Panc1 (cell line): ENCODE measurements around the gene RHEBL1. TPM values are rescaled to one million over a fixed set of nuclear protein-coding genes. Genes with fewer than 3 reads are reported as not detected.

Experiments
- ATAC-seq: fragments of 200-7000 bp; cut with Tn5 transposase; 2 replicates; pipeline ENCODE4 v1.9.1; 2020; ENCODE audit warnings: mild to moderate bottlenecking, moderate library complexity
- BruUV-seq: library from RNA; stranded (reverse); fragments of 400-500 nt; replicated peaks from 2 replicates; lab custom pipeline; 2021; lab: Mats Ljungman, UMichigan
- CTCF ChIA-PET: fragments of 300-600 bp; sonication (Branson Sonifier 250); formaldehyde crosslinking; loops from one replicate; lab custom pipeline; 2022; ENCODE audit warnings: antibody characterized with exemption; lab: Charles Lee
- POLR2A ChIA-PET: fragments of 300-600 bp; sonication (Branson Sonifier 250); formaldehyde crosslinking; loops from one replicate; lab custom pipeline; 2022; ENCODE audit warnings: antibody characterized with exemption; lab: Charles Lee
- DNase-seq: peaks from one replicate; pipeline ENCODE4 v3.0.0-alpha.2; 2010; ENCODE audit warnings: low read depth, low spot score
- H3K27ac ChIP-seq: 2 replicates; pipeline ENCODE4 v1.5.1; 2011; ENCODE audit warnings: mild to moderate bottlenecking, low read length, inconsistent platforms
- H3K27me3 ChIP-seq: fragments of 200-500 bp; sonication (Bioruptor generic); 2 replicates; pipeline ENCODE4 v1.6.0; 2014; ENCODE audit warnings: low read length, inconsistent platforms; ENCODE audit not compliant: control insufficient read depth, insufficient read depth
- H3K36me3 ChIP-seq: fragments of 200-500 bp; sonication (Bioruptor generic); 2 replicates; pipeline ENCODE4 v1.5.1; 2014; ENCODE audit warnings: inconsistent platforms, mild to moderate bottlenecking, low read length, moderate library complexity; ENCODE audit not compliant: control insufficient read depth, insufficient read depth
- H3K4me1 ChIP-seq: 2 replicates; pipeline ENCODE4 v1.5.1; 2011; ENCODE audit warnings: inconsistent platforms, mild to moderate bottlenecking, low read length, moderate library complexity; ENCODE audit not compliant: control insufficient read depth, insufficient read depth
- H3K4me3 ChIP-seq, 2 experiments: 2 replicates each; pipeline ENCODE4 v1.5.1; 2011 to 2012; ENCODE audit warnings: low read depth in 2 of 2, low read length in 2 of 2, mild to moderate bottlenecking in 2 of 2, inconsistent platforms in 1 of 2, moderate library complexity in 1 of 2
- H3K9me3 ChIP-seq: fragments of 200-500 bp; sonication (Bioruptor generic); 2 replicates; pipeline ENCODE4 v1.5.1; 2014; ENCODE audit warnings: low read depth, mild to moderate bottlenecking, inconsistent platforms, low read length, moderate library complexity; ENCODE audit not compliant: control insufficient read depth, insufficient read depth
- POLR2AphosphoS5 ChIP-seq: IDR thresholded peaks from 2 replicates; pipeline ENCODE4 v1.6.1; 2012; ENCODE audit warnings: mild to moderate bottlenecking, low read depth, low read length, moderate library complexity
- SIN3A ChIP-seq: IDR thresholded peaks from 2 replicates; pipeline ENCODE4 v1.6.1; 2012; ENCODE audit warnings: low read depth, mild to moderate bottlenecking, low read length, moderate library complexity, borderline replicate concordance; ENCODE audit not compliant: insufficient read depth
- TCF7L2 ChIP-seq: IDR thresholded peaks from 2 replicates; pipeline ENCODE4 v1.6.1; 2011; ENCODE audit warnings: mild to moderate bottlenecking, low read depth, low read length, inconsistent platforms
- in situ Hi-C: cut with HindIII; loops from 2 replicates; pipeline ENCODE4 v1.10.0; 2016; ENCODE audit warnings: low sequenced_read_pairs, low pct_unique_long_range_greater_than_20kb
- intact Hi-C: fragments of 100-400 bp; cut with micrococcal nuclease; formaldehyde crosslinking; loops from one replicate; pipeline ENCODE4 v1.10.0; 2022; ENCODE audit not compliant: unreplicated experiment
- total RNA-seq: library from RNA; stranded (reverse); gene quantifications from one replicate; pipeline ENCODE4 v1.2.1, GENCODE V29; 2021; ENCODE audit not compliant: unreplicated experiment
- TF ChIP-seq, protein P1 (sequence below), 2 experiments: IDR thresholded peaks; 2 replicates each; pipeline ENCODE4 v1.6.1; 2011 to 2012; ENCODE audit warnings: low read depth in 2 of 2, control low read depth in 1 of 2, low read length in 1 of 2, mild to moderate bottlenecking in 1 of 2, moderate library complexity in 1 of 2; ENCODE audit not compliant: insufficient read depth in 1 of 2
- TF ChIP-seq, protein P2 (sequence below): fragments of 450-650 bp; IDR thresholded peaks from 2 replicates; pipeline ENCODE4 v1.5.1; 2017; ENCODE audit warnings: mild to moderate bottlenecking

Gene RHEBL1
- total RNA-seq, 1 experiment from 2014 or later = 4.7 TPM

DNA sequence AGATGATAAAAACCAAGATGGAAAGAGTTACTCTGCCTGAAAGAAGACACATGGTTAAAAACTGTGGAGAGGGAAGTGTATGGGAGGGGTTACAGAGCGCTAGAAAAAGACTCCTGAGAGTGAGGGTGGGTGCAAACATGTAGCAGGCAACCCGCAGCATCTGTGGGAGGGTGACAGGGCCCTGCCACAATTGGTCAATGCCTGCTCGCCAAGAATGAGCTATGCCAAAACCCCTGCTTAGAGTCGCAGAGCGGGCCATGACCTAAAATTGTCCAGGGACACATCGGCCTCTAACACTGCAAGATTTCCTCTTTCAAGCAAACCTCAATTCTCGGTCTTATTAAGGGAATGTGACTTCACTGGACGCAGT is 51.9 kb downstream of the RHEBL1 start:
- intact Hi-C loops = no loop called here
- CTCF ChIA-PET = no interaction called here
- Histone ChIP-seq H3K4me1 (peaks cover 15% of the 10 kb centered on the region), H3K9me3 (no peaks in the 10 kb centered on the region), H3K27ac (peak overlapping the region; percentile 90), H3K4me3 (peak overlapping the region; percentile 96 to 98), H3K27me3 (no peaks in the 10 kb centered on the region), H3K36me3 (peaks cover 9% of the 10 kb centered on the region; the same call in 1 of the 2 replicates)
- DNase-seq = no peak
- ATAC-seq = 0 out of 2 replicates have a peak, but pooled peaks have one; percentile 1
- no TSS peak for BruUV-seq
- POLR2A ChIA-PET = no interaction called here
- in situ Hi-C loops = no loop called here
- no peak for TF ChIP-seq TCF7L2
- TF ChIP-seq SIN3A = no peak
- no peak for TF ChIP-seq POLR2AphosphoS5
- TF ChIP-seq, protein P1, sequence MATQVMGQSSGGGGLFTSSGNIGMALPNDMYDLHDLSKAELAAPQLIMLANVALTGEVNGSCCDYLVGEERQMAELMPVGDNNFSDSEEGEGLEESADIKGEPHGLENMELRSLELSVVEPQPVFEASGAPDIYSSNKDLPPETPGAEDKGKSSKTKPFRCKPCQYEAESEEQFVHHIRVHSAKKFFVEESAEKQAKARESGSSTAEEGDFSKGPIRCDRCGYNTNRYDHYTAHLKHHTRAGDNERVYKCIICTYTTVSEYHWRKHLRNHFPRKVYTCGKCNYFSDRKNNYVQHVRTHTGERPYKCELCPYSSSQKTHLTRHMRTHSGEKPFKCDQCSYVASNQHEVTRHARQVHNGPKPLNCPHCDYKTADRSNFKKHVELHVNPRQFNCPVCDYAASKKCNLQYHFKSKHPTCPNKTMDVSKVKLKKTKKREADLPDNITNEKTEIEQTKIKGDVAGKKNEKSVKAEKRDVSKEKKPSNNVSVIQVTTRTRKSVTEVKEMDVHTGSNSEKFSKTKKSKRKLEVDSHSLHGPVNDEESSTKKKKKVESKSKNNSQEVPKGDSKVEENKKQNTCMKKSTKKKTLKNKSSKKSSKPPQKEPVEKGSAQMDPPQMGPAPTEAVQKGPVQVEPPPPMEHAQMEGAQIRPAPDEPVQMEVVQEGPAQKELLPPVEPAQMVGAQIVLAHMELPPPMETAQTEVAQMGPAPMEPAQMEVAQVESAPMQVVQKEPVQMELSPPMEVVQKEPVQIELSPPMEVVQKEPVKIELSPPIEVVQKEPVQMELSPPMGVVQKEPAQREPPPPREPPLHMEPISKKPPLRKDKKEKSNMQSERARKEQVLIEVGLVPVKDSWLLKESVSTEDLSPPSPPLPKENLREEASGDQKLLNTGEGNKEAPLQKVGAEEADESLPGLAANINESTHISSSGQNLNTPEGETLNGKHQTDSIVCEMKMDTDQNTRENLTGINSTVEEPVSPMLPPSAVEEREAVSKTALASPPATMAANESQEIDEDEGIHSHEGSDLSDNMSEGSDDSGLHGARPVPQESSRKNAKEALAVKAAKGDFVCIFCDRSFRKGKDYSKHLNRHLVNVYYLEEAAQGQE (IDR thresholded peaks at IDR 0.05; ENCODE audit: insufficient read depth in 1 of 2, low read depth in 2 of 2, low read length in 1 of 2) = no peak
- TF ChIP-seq, protein P2, sequence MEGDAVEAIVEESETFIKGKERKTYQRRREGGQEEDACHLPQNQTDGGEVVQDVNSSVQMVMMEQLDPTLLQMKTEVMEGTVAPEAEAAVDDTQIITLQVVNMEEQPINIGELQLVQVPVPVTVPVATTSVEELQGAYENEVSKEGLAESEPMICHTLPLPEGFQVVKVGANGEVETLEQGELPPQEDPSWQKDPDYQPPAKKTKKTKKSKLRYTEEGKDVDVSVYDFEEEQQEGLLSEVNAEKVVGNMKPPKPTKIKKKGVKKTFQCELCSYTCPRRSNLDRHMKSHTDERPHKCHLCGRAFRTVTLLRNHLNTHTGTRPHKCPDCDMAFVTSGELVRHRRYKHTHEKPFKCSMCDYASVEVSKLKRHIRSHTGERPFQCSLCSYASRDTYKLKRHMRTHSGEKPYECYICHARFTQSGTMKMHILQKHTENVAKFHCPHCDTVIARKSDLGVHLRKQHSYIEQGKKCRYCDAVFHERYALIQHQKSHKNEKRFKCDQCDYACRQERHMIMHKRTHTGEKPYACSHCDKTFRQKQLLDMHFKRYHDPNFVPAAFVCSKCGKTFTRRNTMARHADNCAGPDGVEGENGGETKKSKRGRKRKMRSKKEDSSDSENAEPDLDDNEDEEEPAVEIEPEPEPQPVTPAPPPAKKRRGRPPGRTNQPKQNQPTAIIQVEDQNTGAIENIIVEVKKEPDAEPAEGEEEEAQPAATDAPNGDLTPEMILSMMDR = no peak

DNA sequence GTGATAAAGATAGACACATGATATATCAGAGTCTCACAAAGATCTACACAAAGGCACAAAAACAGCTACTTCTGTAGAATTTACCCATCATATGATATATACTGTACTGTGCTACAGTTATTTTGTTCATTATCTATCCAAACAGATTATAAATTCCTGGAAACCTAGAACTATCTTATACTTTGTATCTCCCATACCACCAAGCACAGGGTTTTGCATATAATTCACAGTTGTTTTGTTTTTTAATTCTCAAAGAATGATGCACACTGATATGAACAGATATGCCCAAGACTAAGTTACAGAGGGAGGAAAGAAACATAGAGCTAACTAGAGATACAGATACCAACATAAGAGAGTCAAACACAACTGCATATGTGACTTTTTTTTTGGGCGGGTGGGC is 54.6 kb downstream of the RHEBL1 start:
- in situ Hi-C loops (no loop called here), intact Hi-C loops (no loop called here)
- POLR2A ChIA-PET = interaction anchor here (0.5 to 0.6 kb wide), 2 partner anchors 32 to 451 kb away, joined by 4 to 5 read pairs; no protein-coding TSS in a partner anchor
- Histone ChIP-seq H3K27me3 (no peaks in the 10 kb centered on the region), H3K9me3 (no peaks in the 10 kb centered on the region), H3K36me3 (peaks cover 6% of the 10 kb centered on the region; the same call in 1 of the 2 replicates), H3K4me1 (peaks cover 13% of the 10 kb centered on the region), H3K27ac (no peak overlapping the region), H3K4me3 (no peak overlapping the region)
- no peak for ATAC-seq
- no peak for DNase-seq
- TF ChIP-seq, protein P1 (IDR thresholded peaks at IDR 0.05; ENCODE audit: insufficient read depth in 1 of 2, low read depth in 2 of 2, low read length in 1 of 2) = no peak
- TF ChIP-seq POLR2AphosphoS5 (no peak), TCF7L2 (no peak), SIN3A (no peak)
- CTCF ChIA-PET = interaction anchor here (0.6 to 0.8 kb wide), 3 partner anchors 18 to 76 kb away, joined by 3 to 6 read pairs (median 4); no protein-coding TSS in a partner anchor
- no TSS peak for BruUV-seq

Other genes starting within 250 kb of the RHEBL1 start
- 130 TPM for gene DDX23, start 217.8 kb downstream of the RHEBL1 start, total RNA-seq
- 0.44 TPM for gene RND1, start 204.1 kb downstream of the RHEBL1 start, total RNA-seq
- gene FKBP11, start 144.5 kb downstream of the RHEBL1 start, total RNA-seq = 21.1 TPM
- gene ARF3, start 112.5 kb downstream of the RHEBL1 start, total RNA-seq = 224 TPM
- 2.3 TPM for gene WNT10B, start 98.2 kb downstream of the RHEBL1 start, total RNA-seq
- not detected for gene WNT1, start 91.7 kb downstream of the RHEBL1 start, total RNA-seq
- gene DDN, start 70.6 kb downstream of the RHEBL1 start, total RNA-seq = 0.51 TPM
- 57.3 TPM for gene PRKAG1, start 51.2 kb downstream of the RHEBL1 start, total RNA-seq
- gene KMT2D, start 9.2 kb downstream of the RHEBL1 start, total RNA-seq = 64.7 TPM
- 1.9 TPM for gene DHH, start 24.8 kb upstream of the RHEBL1 start, total RNA-seq
- 34.4 TPM for gene LMBR1L, start 40.9 kb upstream of the RHEBL1 start, total RNA-seq
- gene TUBA1B, start 61.4 kb upstream of the RHEBL1 start, total RNA-seq = 1,275 TPM
- 133 TPM for gene TUBA1A, start 119.1 kb upstream of the RHEBL1 start, total RNA-seq
- 524 TPM for gene TUBA1C, start 195.1 kb upstream of the RHEBL1 start, total RNA-seq
- gene PRPH, start 225.2 kb upstream of the RHEBL1 start, total RNA-seq = 0.39 TPM